ENCODE results near the gene NPHS2.
"Not testable (repeated sequence)": the region's sequence is repeated elsewhere in the genome, so short reads cannot be mapped to it uniquely, and the experiment has no call there.

The NPHS2 gene

DNA sequence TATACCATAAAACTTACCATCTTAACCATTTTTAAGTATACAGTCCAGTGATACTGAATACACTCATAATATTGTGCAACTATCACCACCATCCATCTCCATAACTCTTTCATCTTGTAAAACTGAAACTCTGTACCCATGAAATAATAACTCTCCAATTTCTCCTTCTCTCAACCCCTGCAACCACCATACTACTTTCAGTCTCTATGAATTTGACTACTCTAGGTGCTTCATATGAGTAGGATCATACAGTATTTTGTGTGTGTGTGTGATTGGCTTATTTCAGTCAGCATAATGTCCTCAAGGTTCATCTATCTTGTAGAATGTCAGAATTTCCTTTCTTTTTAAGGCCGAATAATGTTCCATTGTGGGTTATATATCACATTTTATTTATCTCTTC lies 17.7 kb downstream of the NPHS2 start:
- DNase-seq (ENCODE audit: low spot score in 2 of 2) (no peak), ATAC-seq (no peak)
- Mint-ChIP-seq H3K9me3 (no peaks in the 10 kb centered on the region), H3K4me1 (no peaks in the 10 kb centered on the region), H3K27ac (no peak overlapping the region), H3K36me3 (no peaks in the 10 kb centered on the region), H3K4me3 (no peak overlapping the region)

DNA sequence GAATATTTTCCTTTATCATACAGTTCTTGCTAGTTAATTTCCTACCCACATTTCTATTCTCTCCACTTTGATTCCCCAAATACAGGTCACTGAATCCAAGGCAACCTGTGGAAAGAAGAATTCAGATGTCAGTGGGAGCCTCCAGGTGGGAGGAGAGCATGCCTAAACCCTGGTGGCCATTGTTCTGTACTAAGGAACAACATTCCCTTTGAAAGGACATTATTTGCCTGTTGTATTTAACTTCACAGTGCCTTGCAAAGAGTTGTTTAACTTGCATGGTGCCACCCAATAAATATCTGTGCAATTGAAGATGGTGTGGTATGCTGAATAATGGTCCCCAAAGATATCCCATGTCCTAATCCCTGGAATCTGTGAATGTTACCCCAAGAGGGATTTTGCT lies 21.3 kb downstream of the NPHS2 start:
- DNase-seq (ENCODE audit: low spot score in 2 of 2) = no peak

DNA sequence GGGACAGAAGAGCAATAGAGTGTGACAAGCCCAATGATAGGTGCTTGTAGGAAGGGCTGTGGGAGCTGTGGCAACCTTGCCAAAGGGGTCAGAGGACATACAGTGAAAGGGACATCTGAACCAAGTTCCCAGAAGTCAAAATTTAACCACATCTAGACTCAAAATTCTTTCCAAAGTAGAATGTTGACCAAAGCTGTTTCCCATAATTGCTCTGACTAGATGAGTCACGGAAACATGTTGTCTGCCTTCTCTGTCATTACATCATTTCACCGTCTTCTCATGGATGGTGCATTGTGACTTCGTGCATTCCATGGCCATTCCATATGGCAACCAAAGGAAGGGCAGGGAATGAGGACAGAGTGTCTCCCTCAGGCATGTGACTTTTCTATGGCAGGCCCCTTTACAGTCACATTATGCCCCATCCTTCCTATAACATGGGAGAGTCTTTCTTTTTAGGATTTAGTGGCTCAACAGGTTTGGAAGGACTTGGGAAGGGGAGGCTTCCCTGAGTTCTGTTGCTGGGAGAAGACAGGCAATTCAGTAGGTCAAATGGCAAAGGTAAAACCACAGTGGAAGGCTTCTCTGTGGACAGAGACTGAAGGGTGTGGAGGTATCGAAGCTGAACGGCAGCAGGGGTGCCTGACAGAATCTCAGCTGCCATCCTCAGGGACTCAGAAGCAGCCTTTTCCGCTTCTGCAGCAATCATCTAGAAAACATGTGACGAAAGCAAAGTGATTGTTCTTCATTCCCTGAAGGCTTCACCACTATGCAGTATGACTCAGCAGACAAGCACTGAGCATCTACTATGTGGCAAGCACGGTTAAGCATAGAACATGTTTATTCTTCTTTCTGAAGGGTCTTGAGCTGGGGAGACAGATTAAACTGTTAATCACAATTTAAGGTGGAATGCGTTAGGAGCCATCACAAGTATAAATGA lies 24.7 kb downstream of the NPHS2 start:
- H3K4me1 Mint-ChIP-seq = no peaks in the 10 kb centered on the region
- ATAC-seq (no peak), DNase-seq (ENCODE audit: low spot score in 2 of 2) (no peak)
- H3K27ac Mint-ChIP-seq = no peak overlapping the region
- no peak overlapping the region for H3K4me3 Mint-ChIP-seq
- no peaks in the 10 kb centered on the region for H3K9me3 Mint-ChIP-seq
- H3K36me3 Mint-ChIP-seq = no peaks in the 10 kb centered on the region

More for the DNA sequence above, 21.3 kb downstream of the NPHS2 start:
- H3K4me1 Mint-ChIP-seq = no peaks in the 10 kb centered on the region
- no peaks in the 10 kb centered on the region for H3K36me3 Mint-ChIP-seq
- H3K27ac Mint-ChIP-seq = no peak overlapping the region
- H3K9me3 Mint-ChIP-seq = no peaks in the 10 kb centered on the region
- ATAC-seq = no peak
- H3K4me3 Mint-ChIP-seq = no peak overlapping the region

DNA sequence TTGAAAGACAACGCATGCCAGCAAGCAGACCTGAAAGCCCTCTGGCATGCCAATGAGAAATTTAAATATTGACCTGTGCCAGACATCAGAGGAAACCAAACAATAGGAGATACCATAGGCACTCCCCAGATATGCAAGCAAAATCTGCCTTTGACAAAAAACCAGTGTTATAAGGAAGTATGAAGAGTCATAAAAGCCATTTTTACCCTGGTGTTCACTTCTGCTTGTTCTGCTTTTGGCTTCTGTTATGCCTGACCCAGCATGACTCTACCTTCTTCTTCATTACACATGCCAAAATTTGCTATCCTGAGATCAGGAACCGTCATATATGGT lies 26.4 kb downstream of the NPHS2 start:
- no peaks in the 10 kb centered on the region for H3K9me3 Mint-ChIP-seq
- H3K4me3 Mint-ChIP-seq = no peak overlapping the region
- ATAC-seq (no peak), DNase-seq (ENCODE audit: low spot score in 2 of 2) (no peak)
- no peak overlapping the region for H3K27ac Mint-ChIP-seq
- no peaks in the 10 kb centered on the region for H3K4me1 Mint-ChIP-seq
- H3K36me3 Mint-ChIP-seq = no peaks in the 10 kb centered on the region

DNA sequence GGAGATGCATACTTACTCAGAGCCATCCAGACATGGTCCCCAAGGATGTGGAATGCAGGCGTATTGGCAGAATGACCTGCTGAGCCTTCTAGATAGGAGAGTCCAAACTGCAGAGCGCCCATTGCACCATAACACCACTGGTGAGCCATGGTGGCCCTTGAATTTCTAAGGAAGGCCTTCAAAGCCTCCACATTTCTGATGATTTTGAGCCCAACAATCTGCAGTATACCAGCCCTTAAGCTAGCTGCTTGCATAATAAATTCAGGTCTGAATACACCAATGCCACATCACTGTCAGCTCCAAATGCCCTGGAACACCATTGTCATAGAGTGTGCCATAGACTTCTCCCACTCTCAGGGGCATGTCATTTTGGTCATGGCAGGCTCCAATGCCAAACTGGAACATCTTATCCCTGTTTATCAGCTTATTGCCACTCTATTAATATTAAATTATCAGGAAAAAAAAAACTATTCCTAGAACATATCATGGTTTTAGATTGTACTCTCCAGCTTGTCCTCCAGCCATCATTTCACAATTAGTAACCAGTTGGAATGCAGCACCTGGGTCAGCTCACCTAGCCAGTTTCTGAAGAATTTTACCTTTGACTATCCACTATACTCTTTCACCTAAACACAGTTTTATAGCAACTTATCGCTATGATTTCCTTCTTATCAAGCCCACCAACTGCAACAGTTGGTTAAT lies 26.9 kb downstream of the NPHS2 start:
- Mint-ChIP-seq H3K4me3 (no peak overlapping the region), H3K27ac (no peak overlapping the region), H3K4me1 (no peaks in the 10 kb centered on the region), H3K9me3 (no peaks in the 10 kb centered on the region), H3K36me3 (no peaks in the 10 kb centered on the region)
- no peak for ATAC-seq
- no peak for DNase-seq (ENCODE audit: low spot score in 2 of 2)

DNA sequence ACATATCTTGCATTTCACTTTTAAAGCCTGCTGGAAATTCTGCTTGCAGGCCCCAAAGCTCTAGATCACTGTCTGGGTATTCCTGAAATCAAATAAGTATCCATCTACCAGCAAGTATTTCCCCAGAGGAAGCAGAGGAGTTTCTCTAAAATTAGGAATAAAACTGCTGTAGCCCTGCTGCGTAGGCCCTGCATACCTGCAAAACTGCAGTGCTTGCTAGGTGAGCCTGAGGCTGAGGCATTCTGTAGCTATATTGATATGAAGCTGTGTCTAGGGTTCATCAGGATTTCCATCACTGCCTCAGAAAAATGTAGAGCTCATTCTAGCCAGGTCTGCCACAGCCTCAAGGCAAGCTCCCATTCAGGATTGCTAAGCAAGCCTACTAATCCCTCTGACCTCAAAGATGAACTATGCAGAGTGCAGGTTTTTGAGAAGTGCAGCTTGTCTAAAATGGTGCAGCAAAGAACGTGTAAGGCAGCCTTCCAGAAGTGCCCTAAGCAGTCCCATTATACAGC lies 28.7 kb downstream of the NPHS2 start:
- DNase-seq (ENCODE audit: low spot score in 2 of 2) (no peak), ATAC-seq (no peak)
- H3K27ac Mint-ChIP-seq = no peak overlapping the region
- no peaks in the 10 kb centered on the region for H3K4me1 Mint-ChIP-seq
- no peak overlapping the region for H3K4me3 Mint-ChIP-seq
- no peaks in the 10 kb centered on the region for H3K9me3 Mint-ChIP-seq
- H3K36me3 Mint-ChIP-seq = no peaks in the 10 kb centered on the region

DNA sequence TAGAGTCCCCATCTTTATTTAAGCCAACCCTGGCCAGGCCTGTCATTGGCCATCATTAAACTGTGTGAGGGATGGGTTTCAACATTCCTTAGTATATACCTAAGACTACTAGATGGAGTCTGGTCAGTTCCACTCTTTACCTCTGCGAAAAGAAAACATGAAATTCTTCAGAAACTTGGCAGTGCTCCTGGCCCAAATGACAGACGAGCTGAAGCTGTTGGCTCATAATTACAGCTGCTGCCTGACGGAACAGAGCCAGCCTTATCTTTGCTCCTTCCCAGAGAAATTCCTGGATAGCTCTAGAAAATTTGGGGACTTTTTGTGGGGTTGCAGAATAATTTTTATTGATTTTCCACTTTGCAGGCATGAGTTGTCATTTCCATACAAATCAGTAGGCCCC lies 30.4 kb downstream of the NPHS2 start:
- ATAC-seq (no peak), DNase-seq (ENCODE audit: low spot score in 2 of 2) (no peak)
- Mint-ChIP-seq H3K27ac (no peak overlapping the region), H3K36me3 (no peaks in the 10 kb centered on the region), H3K9me3 (no peaks in the 10 kb centered on the region), H3K4me3 (no peak overlapping the region), H3K4me1 (no peaks in the 10 kb centered on the region)

DNA sequence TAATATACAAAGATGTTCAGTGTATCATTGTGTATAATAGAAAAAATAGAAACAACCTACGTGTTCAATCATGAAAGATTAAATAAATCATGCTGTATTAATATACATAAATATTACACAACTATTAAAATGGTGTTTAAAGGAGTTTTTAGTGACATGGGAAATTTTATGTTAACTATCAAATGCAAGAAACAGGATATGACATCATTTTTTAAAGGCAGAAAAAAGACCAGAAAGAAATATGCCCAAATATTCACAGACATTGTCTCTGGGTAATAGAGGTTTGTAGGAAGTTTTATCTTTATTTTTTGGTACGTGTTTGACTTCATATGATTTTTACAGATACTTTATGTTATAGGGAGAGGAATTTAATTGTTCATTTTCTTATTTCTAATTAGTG lies 34.0 kb downstream of the NPHS2 start:
- H3K4me1 Mint-ChIP-seq = no peaks in the 10 kb centered on the region
- ATAC-seq = no peak
- H3K4me3 Mint-ChIP-seq = no peak overlapping the region
- H3K9me3 Mint-ChIP-seq = peaks cover 7% of the 10 kb centered on the region
- no peak for DNase-seq (ENCODE audit: low spot score in 2 of 2)
- H3K27ac Mint-ChIP-seq = no peak overlapping the region
- no peaks in the 10 kb centered on the region for H3K36me3 Mint-ChIP-seq

DNA sequence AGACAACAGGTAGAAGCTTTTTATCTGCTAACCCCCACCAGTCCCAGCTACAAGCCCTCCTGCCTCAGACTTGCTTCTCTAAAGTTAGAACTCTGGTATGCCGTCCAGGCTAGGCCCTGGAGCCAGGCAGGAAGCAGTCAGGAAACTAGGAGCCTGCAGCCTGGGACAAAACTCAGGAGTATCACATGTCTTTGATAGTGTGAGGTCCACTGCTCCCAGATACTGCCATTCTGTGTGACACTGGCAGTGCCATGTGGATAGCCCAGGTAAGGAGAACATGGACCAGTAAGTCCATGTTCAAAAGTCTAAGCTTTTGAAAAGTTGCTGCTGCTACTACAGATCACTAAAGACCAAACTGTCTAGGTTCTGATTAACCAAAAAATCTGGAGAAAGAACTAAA lies 45.4 kb downstream of the NPHS2 start:
- H3K27ac Mint-ChIP-seq = no peak overlapping the region
- DNase-seq (ENCODE audit: low spot score in 2 of 2) (no peak), ATAC-seq (no peak)
- H3K4me3 Mint-ChIP-seq = no peak overlapping the region
- no peaks in the 10 kb centered on the region for H3K4me1 Mint-ChIP-seq
- H3K9me3 Mint-ChIP-seq = no peaks in the 10 kb centered on the region
- H3K36me3 Mint-ChIP-seq = no peaks in the 10 kb centered on the region

DNA sequence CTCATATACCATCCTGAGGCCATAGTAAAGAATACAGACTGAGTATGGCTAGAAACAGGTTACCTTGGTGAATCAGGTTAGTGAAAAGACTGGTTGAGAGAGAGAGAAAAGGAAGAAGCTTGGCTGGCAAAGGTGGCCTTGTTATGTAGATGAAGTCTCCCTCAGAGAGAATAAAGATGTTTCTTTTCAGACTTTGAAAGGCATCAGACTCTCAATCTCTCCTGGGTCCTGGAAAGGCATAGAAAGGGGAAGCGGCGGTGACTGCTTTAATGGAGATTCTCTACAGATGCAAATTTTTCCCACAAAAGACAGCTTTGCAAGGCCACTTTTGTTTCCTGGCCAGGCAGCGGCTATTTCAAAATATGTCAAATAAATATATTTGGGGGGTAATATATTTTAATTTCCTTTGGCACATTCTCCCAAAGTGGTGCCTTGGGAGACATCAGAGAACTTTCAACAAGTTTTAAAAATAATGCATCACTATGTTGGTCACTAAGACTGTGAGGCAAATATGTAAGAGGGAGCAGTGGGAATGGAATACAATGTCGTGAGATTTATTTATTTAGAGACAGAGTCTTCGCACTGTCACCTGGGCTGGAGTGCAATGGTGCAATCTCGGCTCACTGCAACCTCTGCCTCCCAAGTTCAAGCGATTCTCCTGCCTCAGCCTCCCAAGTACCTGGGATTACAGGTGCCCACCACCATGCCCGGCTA lies 46.1 kb downstream of the NPHS2 start:
- DNase-seq (ENCODE audit: low spot score in 2 of 2) = no peak
- no peak overlapping the region for H3K4me3 Mint-ChIP-seq
- no peaks in the 10 kb centered on the region for H3K36me3 Mint-ChIP-seq
- no peak overlapping the region for H3K27ac Mint-ChIP-seq
- no peak for ATAC-seq
- no peaks in the 10 kb centered on the region for H3K4me1 Mint-ChIP-seq
- peaks cover 1% of the 10 kb centered on the region for H3K9me3 Mint-ChIP-seq

DNA sequence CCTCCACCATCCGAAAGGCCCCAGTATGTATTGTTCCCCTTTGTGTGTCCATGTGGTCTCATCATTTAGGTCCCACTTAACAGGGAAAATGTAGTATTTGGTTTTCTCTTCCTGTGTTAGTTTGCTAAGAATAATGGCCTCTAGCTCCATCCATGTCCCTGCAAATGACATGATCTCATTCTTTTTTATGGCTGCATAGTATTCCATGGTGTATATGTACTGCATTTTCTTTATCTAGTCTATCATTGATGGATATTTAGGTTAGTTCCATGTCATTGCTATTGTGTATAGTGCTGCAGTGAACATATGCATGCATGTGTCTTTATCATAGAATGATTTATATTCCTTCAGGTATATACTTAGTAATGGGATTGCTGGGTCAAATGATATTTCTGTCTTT lies 57.2 kb downstream of the NPHS2 start:
- not testable (repeated sequence) for ATAC-seq

DNA sequence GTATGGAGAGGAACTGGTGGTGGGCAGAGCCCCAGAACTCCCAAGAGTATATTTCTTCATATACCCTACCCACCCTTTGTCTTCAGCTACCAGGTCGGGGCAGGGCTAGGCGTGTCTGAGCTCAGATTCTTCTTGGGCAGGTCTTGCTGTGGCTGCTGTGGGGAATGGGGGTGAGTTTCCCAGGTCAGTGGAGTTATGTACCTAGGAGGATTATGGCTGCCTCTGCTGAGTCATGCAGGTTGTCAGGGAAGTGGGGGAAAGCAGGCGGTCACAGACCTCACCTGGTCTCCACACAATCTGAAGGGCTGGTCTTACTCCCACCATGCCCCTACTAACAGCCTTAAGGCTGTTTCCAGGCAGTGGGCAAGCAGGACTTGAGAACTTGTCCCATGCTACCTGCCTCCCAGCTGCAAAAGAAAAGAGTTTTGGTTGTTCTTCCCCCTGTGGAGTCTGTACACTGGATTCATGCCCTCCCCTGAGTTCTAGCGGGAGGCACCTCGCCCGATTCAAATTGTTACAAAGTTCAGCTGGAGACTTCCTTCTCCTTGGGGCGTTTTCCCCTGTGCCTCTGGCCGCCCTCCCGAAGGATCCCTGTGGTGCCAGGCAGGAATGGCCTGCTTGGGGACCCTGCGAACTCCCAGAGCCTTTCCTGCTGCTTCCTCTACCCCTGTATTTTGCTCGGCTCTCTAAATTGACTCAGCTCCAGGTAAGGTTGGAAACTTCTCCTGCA lies 58.6 kb downstream of the NPHS2 start:
- peaks cover 13% of the 10 kb centered on the region for H3K9me3 Mint-ChIP-seq
- no peak overlapping the region for H3K27ac Mint-ChIP-seq
- no peak for ATAC-seq

More for the DNA sequence above, 57.2 kb downstream of the NPHS2 start:
- not testable (repeated sequence) for DNase-seq (ENCODE audit: low spot score in 2 of 2); H3K36me3 Mint-ChIP-seq; H3K27ac Mint-ChIP-seq; H3K4me1 Mint-ChIP-seq; H3K4me3 Mint-ChIP-seq
- H3K9me3 Mint-ChIP-seq = peaks cover 13% of the 10 kb centered on the region

DNA sequence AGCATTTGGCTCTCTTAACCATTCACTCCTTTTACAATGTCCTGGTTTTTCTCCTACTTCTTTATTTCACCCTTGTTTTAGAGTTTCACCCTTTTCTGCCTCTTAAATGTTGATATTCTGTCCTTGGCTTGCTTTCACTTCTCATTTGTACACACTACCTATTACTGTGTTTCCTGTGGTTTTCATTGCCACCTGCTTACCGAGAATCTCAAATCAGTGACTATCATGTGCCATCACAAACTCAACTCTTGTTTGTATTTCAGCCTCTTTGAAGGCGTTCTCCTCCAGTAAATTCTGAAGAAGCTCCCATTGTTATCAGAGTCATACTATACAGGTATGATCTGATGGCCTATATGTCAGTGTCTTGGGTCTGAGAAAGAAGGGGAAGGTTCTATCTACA lies 65.7 kb downstream of the NPHS2 start:
- DNase-seq (ENCODE audit: low spot score in 2 of 2) = no peak
- H3K36me3 Mint-ChIP-seq = no peaks in the 10 kb centered on the region
- no peak overlapping the region for H3K4me3 Mint-ChIP-seq
- peaks cover 8% of the 10 kb centered on the region for H3K9me3 Mint-ChIP-seq
- ATAC-seq = no peak
- no peaks in the 10 kb centered on the region for H3K4me1 Mint-ChIP-seq
- no peak overlapping the region for H3K27ac Mint-ChIP-seq

More for the DNA sequence above, 58.6 kb downstream of the NPHS2 start:
- Mint-ChIP-seq H3K4me1 (no peaks in the 10 kb centered on the region), H3K36me3 (no peaks in the 10 kb centered on the region), H3K4me3 (no peak overlapping the region)
- no peak for DNase-seq (ENCODE audit: low spot score in 2 of 2)

DNA sequence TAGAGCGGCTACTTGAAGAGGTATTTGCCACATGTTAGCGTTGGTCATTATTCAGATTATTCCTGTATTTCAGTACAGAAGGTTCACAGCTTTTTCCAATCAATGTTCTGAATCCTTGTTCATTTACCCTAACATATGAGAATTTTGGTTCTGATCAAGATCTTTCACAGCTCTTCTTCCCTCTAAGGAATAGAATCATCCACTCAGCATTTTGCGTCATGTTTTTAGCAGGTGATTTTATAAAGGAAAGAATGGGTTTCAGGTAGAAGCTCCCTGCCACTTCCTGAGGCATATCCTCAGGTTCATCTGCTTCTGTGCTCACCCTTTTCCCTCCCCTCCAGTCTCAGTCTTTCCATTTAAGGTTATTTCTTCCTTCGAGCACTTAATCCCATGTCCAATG lies 66.4 kb downstream of the NPHS2 start:
- H3K27ac Mint-ChIP-seq = no peak overlapping the region
- H3K4me3 Mint-ChIP-seq = no peak overlapping the region
- peaks cover 8% of the 10 kb centered on the region for H3K9me3 Mint-ChIP-seq
- no peaks in the 10 kb centered on the region for H3K36me3 Mint-ChIP-seq
- H3K4me1 Mint-ChIP-seq = no peaks in the 10 kb centered on the region
- ATAC-seq (no peak), DNase-seq (ENCODE audit: low spot score in 2 of 2) (no peak)

DNA sequence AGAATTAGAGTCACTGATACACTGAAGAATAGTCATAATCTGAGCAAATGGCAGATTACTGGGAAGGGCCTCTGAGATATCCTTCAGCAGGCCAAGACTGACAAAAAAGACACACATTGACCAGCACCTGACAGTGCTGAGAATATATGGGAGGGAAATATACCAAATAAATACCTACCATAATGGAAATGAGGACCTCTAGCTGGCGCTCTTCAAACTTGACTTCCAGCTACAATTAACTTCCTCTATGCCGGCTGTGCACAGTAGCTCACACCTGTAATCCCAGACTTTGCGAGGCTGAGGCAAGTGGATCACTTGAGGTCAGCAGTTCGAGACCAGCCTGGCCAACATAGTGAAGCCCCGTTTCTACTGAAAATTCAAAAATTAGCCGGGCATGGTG lies 69.5 kb downstream of the NPHS2 start:
- no peaks in the 10 kb centered on the region for H3K36me3 Mint-ChIP-seq
- no peak overlapping the region for H3K4me3 Mint-ChIP-seq
- no peak for ATAC-seq
- DNase-seq (ENCODE audit: low spot score in 2 of 2) = no peak
- H3K9me3 Mint-ChIP-seq = peaks cover 5% of the 10 kb centered on the region
- no peak overlapping the region for H3K27ac Mint-ChIP-seq
- H3K4me1 Mint-ChIP-seq = no peaks in the 10 kb centered on the region

All from stimulated activated effector memory CD8-positive, alpha-beta T cell treated with anti-CD3 and anti-CD28 coated beads, Interleukin-12 subunit alpha, Interleukin-12 subunit beta, amount 100 ng/mL, for 72 hours (primary cell).